Astrocyte of the cerebellum (primary cell): Measurements from ENCODE around the gene MOB2.

Experiments used
- DNase-seq: peaks from one replicate; pipeline ENCODE4 v3.0.0-alpha.2; 2011; ENCODE audit warnings: low read depth
- H3K4me3 ChIP-seq: 2 replicates; pipeline ENCODE4 v1.5.1; 2011; ENCODE audit warnings: mild to moderate bottlenecking, low read depth, low read length, moderate library complexity
- CTCF ChIP-seq: IDR thresholded peaks from 2 replicates; pipeline ENCODE4 v1.5.1; 2012; ENCODE audit warnings: low read length, low read depth, moderate library complexity, mild to moderate bottlenecking; ENCODE audit errors: missing control alignments
- in situ Hi-C: cut with HindIII; loops from 2 replicates; pipeline ENCODE4 v1.10.0; 2017; ENCODE audit warnings: low sequenced_read_pairs

The MOB2 gene

GRCh38 chr11:1469287-1469910 is 17.2 kb downstream of the MOB2 start:
- DNase-seq = no peak
- no peak overlapping the region for H3K4me3 ChIP-seq
- TF ChIP-seq CTCF = no peak
- in situ Hi-C loops = loop anchor here (5.0 kb wide), 1 partner anchor 68 kb away; no protein-coding TSS in a partner anchor

- no peak for DNase-seq
- TF ChIP-seq CTCF = no peak
- H3K4me3 ChIP-seq = no peak overlapping the region
Measured at GRCh38 chr11:1468473-1469066, 18.0 kb downstream of the MOB2 start.

GRCh38 chr11:1468002-1468401 is 18.6 kb downstream of the MOB2 start:
- TF ChIP-seq CTCF = no peak
- in situ Hi-C loops = loop anchor here (5.0 kb wide), 1 partner anchor 69 kb away; no protein-coding TSS in a partner anchor
- H3K4me3 ChIP-seq = no peak overlapping the region
- no peak for DNase-seq

More at GRCh38 chr11:1468473-1469066, 18.0 kb downstream of the MOB2 start:
- in situ Hi-C loops = loop anchor here (5.0 kb wide), 1 partner anchor 69 kb away; no protein-coding TSS in a partner anchor

GRCh38 chr11:1467270-1467669 is 19.3 kb downstream of the MOB2 start:
- in situ Hi-C loops = loop anchor here (5.0 kb wide), 1 partner anchor 70 kb away; no protein-coding TSS in a partner anchor
- TF ChIP-seq CTCF = no peak
- H3K4me3 ChIP-seq = no peak overlapping the region
- DNase-seq = no peak

- DNase-seq = no peak
- no peak for TF ChIP-seq CTCF
- in situ Hi-C loops = loop anchor here (5.0 kb wide), 1 partner anchor 71 kb away; no protein-coding TSS in a partner anchor
- no peak overlapping the region for H3K4me3 ChIP-seq
Measured at GRCh38 chr11:1466784-1467183, 19.8 kb downstream of the MOB2 start.

GRCh38 chr11:1463056-1463455 is 23.5 kb downstream of the MOB2 start:
- no peak overlapping the region for H3K4me3 ChIP-seq
- no peak for TF ChIP-seq CTCF
- DNase-seq = no peak
- in situ Hi-C loops = no loop called here
